HepG2 (cell line): ENCODE data around the gene ILDR2.

Experiments used
- JUN ChIP-seq: sonication (generic); formaldehyde crosslinking; IDR thresholded peaks from 2 replicates; pipeline ENCODE4 v1.4.0; 2020; ENCODE audit warnings: mild to moderate bottlenecking, missing genetic modification reagents
- MYC ChIP-seq: sonication (generic); formaldehyde crosslinking; IDR thresholded peaks from 2 replicates; pipeline ENCODE4 v1.9.0; 2021; ENCODE audit warnings: missing genetic modification reagents, borderline replicate concordance
- TOPORS ChIP-seq: sonication (generic); formaldehyde crosslinking; IDR thresholded peaks from 2 replicates; pipeline ENCODE4 v1.8.0; 2023; ENCODE audit warnings: mild to moderate bottlenecking, missing genetic modification reagents
- ZFX ChIP-seq: sonication (generic); formaldehyde crosslinking; IDR thresholded peaks from 2 replicates; pipeline ENCODE4 v1.4.0; 2020; ENCODE audit warnings: mild to moderate bottlenecking, low read depth, missing genetic modification reagents, moderate library complexity
- ZNF12 ChIP-seq: sonication (generic); formaldehyde crosslinking; IDR thresholded peaks from 2 replicates; pipeline ENCODE4 v1.5.0; 2020; ENCODE audit warnings: missing genetic modification reagents
- ZNF747 ChIP-seq: sonication (generic); formaldehyde crosslinking; IDR thresholded peaks from 2 replicates; pipeline ENCODE4 v1.8.1; 2023; ENCODE audit warnings: missing genetic modification reagents, mild to moderate bottlenecking, borderline replicate concordance
- TF ChIP-seq, protein P1 (sequence below): sonication (generic); formaldehyde crosslinking; IDR thresholded peaks from 2 replicates; pipeline ENCODE4 v1.5.0; 2020; ENCODE audit warnings: mild to moderate bottlenecking, missing genetic modification reagents, moderate library complexity
- TF ChIP-seq, protein P2 (sequence below): sonication (generic); formaldehyde crosslinking; IDR thresholded peaks from 2 replicates; pipeline ENCODE4 v1.4.0; 2020; ENCODE audit warnings: missing genetic modification reagents
- TF ChIP-seq, protein P3 (sequence below): sonication (generic); formaldehyde crosslinking; IDR thresholded peaks from 2 replicates; pipeline ENCODE4 v1.5.0; 2020; ENCODE audit warnings: mild to moderate bottlenecking, missing genetic modification reagents
- TF ChIP-seq, protein P4 (sequence below): IDR thresholded peaks from 2 replicates; pipeline ENCODE4 v1.6.1; 2016
- TF ChIP-seq, protein P5 (sequence below): sonication (generic); formaldehyde crosslinking; IDR thresholded peaks from 2 replicates; pipeline ENCODE4 v1.4.0; 2020; ENCODE audit warnings: missing genetic modification reagents

DNA sequence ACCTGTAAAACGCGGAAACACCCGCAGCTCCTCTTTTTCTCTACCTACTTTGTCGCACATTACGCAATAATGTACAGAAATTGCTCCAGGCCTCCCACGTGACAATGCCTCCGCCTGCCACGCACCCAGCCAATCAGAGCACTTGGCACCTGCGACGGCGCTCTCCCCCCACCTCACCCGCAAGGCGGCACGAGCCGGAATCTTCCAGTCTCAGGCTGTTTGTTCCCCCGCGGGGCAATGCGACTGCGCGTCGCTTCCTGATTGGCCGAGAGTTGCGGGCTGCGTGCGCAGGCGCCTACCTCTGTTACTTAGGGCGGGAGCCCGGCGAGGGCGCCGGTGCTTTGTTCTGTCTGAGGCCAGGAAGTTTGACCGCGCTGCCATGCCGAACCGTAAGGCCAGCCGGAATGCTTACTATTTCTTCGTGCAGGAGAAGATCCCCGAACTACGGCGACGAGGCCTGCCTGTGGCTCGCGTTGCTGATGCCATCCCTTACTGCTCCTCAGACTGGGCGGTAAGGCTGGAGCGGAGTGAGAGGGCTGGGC, 13.7 kb upstream of the ILDR2 start, which contains the start of gene MAEL:
- TF ChIP-seq ZNF12 (CRISPR knock-in tag) (no peak), TOPORS (CRISPR knock-in tag) (no peak), JUN (no peak), MYC (no peak), ZNF747 (CRISPR knock-in tag) (no peak), ZFX (no peak)
- TF ChIP-seq, protein P1, sequence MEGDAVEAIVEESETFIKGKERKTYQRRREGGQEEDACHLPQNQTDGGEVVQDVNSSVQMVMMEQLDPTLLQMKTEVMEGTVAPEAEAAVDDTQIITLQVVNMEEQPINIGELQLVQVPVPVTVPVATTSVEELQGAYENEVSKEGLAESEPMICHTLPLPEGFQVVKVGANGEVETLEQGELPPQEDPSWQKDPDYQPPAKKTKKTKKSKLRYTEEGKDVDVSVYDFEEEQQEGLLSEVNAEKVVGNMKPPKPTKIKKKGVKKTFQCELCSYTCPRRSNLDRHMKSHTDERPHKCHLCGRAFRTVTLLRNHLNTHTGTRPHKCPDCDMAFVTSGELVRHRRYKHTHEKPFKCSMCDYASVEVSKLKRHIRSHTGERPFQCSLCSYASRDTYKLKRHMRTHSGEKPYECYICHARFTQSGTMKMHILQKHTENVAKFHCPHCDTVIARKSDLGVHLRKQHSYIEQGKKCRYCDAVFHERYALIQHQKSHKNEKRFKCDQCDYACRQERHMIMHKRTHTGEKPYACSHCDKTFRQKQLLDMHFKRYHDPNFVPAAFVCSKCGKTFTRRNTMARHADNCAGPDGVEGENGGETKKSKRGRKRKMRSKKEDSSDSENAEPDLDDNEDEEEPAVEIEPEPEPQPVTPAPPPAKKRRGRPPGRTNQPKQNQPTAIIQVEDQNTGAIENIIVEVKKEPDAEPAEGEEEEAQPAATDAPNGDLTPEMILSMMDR (CRISPR knock-in tag) = no peak
- TF ChIP-seq, protein P2, sequence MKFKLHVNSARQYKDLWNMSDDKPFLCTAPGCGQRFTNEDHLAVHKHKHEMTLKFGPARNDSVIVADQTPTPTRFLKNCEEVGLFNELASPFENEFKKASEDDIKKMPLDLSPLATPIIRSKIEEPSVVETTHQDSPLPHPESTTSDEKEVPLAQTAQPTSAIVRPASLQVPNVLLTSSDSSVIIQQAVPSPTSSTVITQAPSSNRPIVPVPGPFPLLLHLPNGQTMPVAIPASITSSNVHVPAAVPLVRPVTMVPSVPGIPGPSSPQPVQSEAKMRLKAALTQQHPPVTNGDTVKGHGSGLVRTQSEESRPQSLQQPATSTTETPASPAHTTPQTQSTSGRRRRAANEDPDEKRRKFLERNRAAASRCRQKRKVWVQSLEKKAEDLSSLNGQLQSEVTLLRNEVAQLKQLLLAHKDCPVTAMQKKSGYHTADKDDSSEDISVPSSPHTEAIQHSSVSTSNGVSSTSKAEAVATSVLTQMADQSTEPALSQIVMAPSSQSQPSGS = no peak
- TF ChIP-seq, protein P3, sequence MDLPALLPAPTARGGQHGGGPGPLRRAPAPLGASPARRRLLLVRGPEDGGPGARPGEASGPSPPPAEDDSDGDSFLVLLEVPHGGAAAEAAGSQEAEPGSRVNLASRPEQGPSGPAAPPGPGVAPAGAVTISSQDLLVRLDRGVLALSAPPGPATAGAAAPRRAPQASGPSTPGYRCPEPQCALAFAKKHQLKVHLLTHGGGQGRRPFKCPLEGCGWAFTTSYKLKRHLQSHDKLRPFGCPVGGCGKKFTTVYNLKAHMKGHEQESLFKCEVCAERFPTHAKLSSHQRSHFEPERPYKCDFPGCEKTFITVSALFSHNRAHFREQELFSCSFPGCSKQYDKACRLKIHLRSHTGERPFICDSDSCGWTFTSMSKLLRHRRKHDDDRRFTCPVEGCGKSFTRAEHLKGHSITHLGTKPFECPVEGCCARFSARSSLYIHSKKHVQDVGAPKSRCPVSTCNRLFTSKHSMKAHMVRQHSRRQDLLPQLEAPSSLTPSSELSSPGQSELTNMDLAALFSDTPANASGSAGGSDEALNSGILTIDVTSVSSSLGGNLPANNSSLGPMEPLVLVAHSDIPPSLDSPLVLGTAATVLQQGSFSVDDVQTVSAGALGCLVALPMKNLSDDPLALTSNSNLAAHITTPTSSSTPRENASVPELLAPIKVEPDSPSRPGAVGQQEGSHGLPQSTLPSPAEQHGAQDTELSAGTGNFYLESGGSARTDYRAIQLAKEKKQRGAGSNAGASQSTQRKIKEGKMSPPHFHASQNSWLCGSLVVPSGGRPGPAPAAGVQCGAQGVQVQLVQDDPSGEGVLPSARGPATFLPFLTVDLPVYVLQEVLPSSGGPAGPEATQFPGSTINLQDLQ (CRISPR knock-in tag) = no peak
- TF ChIP-seq, protein P4, sequence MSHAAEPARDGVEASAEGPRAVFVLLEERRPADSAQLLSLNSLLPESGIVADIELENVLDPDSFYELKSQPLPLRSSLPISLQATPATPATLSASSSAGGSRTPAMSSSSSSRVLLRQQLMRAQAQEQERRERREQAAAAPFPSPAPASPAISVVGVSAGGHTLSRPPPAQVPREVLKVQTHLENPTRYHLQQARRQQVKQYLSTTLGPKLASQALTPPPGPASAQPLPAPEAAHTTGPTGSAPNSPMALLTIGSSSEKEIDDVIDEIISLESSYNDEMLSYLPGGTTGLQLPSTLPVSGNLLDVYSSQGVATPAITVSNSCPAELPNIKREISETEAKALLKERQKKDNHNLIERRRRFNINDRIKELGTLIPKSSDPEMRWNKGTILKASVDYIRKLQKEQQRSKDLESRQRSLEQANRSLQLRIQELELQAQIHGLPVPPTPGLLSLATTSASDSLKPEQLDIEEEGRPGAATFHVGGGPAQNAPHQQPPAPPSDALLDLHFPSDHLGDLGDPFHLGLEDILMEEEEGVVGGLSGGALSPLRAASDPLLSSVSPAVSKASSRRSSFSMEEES (CRISPR knock-in tag) = no peak
- TF ChIP-seq, protein P5, sequence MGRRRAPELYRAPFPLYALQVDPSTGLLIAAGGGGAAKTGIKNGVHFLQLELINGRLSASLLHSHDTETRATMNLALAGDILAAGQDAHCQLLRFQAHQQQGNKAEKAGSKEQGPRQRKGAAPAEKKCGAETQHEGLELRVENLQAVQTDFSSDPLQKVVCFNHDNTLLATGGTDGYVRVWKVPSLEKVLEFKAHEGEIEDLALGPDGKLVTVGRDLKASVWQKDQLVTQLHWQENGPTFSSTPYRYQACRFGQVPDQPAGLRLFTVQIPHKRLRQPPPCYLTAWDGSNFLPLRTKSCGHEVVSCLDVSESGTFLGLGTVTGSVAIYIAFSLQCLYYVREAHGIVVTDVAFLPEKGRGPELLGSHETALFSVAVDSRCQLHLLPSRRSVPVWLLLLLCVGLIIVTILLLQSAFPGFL (CRISPR knock-in tag) = no peak
